Heart left ventricle (tissue), 13 donors: ENCODE data around the gene RTTN.

ENCODE experiments used
- POLR2A ChIP-seq, 2 donors: fragments of 450-650 bp; IDR thresholded peaks; one replicate each; pipeline ENCODE4 v1.6.1; 2017; ENCODE audit warnings: antibody characterized with exemption in 2 of 2, mild to moderate bottlenecking in 2 of 2, moderate library complexity in 2 of 2
- TF ChIP-seq, protein P1 (sequence below), 12 donors: fragments of 200-600 bp; sonication (generic) in 4 of 12; IDR thresholded peaks; one replicate each; pipeline versions ENCODE4 v1.5.0 to v1.8.0; 2018 to 2022; ENCODE audit warnings: antibody characterized with exemption in 12 of 12, mild to moderate bottlenecking in 5 of 12
- donor health status: ischemic (EF 13 %, LVEDD 7.1; RV severe dilation, severe dysfunction).
- donor health status: DM: no; HTN: yes; CAD: no.
- donor health status: DM: no; HTN: no; CAD: no.
- donor health status: ischemic (EF 25% LVEDD 6.9; RV normal size, moderate dysfunction).
- donor health status: ischemic (EF 25% LVEDD 5.7; RV mildly dilated, moderate dysfunction).
- donor health status: ischemic (EF 35%, LVEDD 5.7; RV mildly dilated, moderate dysfunction).
- donor health status: nonischemic (EF 11% LVEDD 7.7; RV severe dilation, severe dysfunction).
- donor health status: DM: yes; HTN: yes; CAD: no.
- donor health status: PGD.
- donor health status: ischemic (EF 29% LVEDD 5.4; RV normal size, mild dysfunction).
- donor health status: nonischemic (EF 23%, LVEDD 6.1; RV moderate dilation, normal function).

DNA sequence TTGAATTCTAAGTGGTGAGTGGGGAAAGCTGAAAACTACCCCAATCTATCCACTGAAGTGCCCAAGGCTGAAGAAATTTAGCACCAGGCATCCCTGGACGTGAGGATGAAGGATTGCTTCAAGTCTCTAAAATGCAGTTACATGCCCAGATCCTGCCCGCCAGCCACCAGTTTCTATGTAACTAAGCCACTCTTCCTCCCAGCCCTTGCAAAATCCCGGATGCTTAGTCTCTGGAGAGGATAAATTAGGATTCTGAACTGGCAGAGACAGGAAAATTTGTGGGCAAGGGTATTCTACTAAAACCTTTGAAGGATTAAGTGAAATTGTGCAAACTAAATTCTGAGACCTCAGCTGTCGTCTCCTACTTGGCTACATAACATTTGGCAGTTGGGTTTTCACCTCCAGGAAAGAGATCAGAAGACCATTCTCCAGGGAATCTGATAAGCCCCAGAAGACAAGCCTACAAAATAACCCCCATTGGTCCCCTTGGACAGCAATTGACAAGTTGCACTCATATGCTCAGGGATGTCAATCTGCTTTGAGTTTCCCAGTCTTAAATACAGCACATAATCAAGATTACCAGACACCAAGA is 163.9 kb downstream of the RTTN start:
- TF ChIP-seq, protein P1, sequence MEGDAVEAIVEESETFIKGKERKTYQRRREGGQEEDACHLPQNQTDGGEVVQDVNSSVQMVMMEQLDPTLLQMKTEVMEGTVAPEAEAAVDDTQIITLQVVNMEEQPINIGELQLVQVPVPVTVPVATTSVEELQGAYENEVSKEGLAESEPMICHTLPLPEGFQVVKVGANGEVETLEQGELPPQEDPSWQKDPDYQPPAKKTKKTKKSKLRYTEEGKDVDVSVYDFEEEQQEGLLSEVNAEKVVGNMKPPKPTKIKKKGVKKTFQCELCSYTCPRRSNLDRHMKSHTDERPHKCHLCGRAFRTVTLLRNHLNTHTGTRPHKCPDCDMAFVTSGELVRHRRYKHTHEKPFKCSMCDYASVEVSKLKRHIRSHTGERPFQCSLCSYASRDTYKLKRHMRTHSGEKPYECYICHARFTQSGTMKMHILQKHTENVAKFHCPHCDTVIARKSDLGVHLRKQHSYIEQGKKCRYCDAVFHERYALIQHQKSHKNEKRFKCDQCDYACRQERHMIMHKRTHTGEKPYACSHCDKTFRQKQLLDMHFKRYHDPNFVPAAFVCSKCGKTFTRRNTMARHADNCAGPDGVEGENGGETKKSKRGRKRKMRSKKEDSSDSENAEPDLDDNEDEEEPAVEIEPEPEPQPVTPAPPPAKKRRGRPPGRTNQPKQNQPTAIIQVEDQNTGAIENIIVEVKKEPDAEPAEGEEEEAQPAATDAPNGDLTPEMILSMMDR (IDR thresholded peaks at IDR 0.05) = no peak
- no peak for TF ChIP-seq POLR2A (IDR thresholded peaks at IDR 0.05)
